GM21737 (cell line): ENCODE measurements around the gene HYAL2.
"Not testable (repeated sequence)": the region's sequence is repeated elsewhere in the genome, so short reads cannot be mapped to it uniquely, and the experiment has no call there.

Experiments
- ATAC-seq: cut with Tn5 transposase; IDR thresholded peaks from one replicate; pipeline ENCODE4 v1.9.1; 2021; ENCODE audit warnings: mild to moderate bottlenecking, moderate library complexity; ENCODE audit not compliant: unreplicated experiment

HYAL2 gene

DNA sequence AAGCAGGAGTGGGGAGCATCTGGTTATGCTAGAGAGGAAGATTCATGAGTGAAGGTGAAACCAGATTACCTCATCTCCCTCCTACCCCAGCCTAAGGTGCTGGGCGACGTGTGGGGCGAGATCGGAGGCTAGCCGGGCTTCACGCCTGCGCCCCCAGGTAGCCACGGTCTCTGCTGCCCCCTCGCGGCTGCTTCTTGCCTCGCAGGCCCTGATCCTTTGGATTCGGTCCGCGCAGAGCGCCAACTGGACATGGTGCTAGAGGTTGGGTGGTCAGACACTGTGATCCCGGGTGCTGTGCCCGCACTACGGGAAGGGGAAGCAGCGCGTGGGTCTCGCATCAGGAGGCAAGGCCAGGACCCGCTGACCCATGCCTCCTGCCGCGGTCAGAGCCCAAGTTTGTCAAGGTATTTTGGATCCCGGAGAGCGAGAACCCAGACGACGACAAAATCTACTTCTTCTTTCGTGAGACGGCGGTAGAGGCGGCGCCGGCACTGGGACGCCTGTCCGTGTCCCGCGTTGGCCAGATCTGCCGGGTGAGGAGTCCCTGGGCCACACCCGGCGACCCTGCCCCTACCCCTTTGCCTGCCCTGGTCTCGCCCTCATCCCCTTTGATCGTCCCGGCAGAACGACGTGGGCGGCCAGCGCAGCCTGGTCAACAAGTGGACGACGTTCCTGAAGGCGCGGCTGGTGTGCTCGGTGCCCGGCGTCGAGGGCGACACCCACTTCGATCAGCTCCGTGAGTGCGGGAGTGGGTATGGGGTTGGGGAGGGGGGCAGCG, 49.4 kb downstream of the HYAL2 start:
- ATAC-seq: peak; percentile 87

DNA sequence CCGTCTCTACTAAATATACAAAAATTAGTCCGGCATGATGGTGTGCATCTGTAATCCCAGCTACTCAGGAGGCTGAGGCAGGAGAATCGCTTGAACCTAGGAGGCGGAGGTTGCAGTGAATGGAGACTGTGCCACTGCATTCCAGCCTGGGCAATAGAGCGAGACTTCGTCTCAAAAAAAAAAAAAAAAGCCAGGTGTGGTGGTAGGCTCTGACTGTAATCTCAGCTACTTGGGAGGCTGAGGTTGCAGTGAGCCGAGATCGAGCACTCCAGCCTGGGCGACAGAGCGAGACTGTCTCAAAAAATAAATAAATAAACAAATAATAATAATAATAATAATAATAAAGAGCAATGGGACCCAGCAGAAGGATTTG, 50.0 kb downstream of the HYAL2 start:
- ATAC-seq: not testable (repeated sequence)

DNA sequence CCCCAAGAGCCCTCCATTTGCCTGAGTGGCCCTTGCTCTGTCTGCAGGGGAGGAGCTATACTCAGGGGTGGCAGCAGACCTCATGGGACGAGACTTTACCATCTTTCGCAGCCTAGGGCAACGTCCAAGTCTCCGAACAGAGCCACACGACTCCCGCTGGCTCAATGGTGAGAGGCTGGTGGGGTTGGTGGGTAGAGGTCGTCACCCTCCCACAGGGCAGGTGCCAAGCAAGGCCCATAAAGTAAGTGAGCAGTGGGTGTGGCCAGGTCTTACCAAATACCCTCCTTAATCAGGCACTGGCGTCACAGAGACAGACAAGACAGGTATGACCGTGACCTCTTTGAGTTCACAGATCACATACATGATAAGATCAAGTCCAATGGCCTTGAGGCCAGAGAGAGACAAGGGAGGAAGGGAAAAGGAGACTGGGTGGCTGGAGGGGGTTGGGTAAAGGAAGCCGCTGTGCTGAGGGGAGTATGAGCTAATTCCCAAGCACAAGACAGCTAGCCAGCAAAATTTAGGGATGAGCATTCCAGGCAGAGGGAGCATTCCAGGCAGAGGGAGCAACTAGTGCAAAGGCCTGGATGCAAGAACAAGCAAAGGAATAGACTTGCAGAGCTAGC, 51.1 kb downstream of the HYAL2 start:
- ATAC-seq: no peak

DNA sequence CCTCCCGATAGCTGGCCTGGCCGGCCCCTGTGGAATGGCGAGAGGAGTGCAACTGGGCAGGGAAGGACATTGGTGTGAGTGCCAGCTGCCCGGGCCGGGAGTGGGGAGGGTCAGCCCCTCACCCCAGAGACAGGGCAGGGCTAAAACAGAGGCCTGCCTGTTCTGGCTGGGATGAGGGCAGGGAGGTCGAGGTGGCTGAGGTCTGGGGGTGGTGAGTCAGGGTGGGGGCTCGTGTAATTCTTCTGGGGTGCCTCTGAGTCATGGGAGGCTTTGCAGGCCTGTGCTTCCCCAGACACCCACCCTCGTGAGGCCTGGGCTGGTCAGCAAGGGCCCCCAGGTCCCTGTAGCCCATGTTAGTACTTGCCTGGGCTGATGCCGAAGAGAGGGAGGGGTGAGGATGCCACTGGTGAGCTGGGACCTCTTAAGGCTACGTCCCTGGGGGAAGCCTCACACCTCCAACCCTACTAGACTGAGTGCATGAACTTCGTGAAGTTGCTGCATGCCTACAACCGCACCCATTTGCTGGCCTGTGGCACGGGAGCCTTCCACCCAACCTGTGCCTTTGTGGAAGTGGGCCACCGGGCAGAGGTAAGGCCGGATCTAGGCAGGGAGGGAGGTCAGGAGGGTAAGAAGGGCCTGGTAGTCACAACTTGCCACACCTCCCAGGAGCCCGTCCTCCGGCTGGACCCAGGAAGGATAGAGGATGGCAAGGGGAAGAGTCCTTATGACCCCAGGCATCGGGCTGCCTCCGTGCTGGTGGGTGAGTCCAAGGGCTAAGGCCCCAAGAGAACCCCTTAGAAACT, 51.9 kb downstream of the HYAL2 start:
- no peak for ATAC-seq

DNA sequence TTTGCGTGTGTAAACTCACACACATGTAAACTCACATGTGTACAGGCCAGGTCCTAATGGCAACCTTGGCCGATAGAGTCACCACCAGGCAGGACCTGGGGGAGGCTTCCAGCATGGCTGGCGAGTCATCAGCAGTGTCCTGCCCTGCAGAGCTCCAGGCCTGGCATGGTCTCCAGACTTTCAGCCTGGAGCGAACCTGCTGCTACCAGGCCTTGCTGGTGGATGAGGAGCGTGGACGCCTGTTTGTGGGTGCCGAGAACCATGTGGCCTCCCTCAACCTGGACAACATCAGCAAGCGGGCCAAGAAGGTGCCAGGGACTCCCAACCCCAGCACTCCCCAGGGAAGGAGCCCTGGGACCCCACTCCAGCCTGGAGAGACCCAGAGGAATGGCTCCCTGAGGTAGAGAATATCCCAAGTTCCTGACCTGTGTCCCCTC, 52.5 kb downstream of the HYAL2 start:
- no peak for ATAC-seq

DNA sequence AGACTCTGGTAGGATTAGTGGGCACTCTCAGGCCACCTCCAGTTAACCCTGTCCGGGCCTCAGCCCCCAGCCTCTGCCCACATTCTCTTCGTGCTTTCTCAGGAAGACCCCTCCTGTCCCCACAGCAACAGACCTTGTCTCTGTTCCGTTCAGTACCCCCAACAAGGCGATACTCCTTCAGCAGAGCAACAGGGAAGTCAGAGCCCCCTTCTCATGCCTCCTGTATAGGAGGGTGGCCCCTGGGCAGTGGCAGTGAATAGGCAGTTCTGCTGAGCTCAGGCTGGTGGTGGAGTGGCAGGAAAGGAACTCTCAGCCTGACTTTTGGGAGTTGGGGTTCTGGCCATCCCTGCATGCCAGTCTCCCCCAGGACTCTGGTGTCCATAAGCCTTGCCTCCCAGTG, 53.1 kb downstream of the HYAL2 start:
- no peak for ATAC-seq

DNA sequence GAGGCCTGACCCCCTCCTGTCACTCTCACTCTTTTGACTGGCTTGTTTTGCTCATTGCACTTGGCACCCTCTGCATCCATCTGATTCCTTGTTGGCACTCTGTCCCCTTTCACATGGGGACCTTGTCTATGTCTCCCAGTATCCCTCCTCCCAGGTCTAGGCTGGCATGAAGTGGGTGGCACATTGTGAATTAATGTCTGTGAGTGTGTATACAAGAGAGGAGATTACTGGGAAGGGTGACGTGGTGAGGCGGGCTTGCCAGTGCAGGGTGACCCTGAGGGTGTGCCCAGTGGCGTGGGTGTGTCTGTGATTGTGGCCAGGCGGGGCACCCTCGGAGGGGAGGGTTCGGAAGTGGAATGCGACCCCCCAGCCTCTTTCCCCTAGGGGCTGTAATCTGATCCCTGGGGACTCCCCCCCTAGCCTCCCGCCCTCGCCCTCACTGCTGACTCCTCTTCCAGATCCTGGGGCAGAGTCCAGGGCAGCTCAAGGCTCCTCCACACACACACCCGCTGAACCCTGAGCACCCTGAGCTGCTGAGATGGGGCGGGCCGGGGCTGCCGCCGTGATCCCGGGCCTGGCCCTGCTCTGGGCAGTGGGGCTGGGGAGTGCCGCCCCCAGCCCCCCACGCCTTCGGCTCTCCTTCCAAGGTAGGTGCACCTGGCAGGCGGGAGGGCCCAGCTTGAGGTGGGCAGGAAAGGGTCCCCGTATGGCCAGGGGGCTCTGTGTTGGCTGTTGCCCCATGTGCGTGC, 53.7 kb downstream of the HYAL2 start, which contains the start of gene SEMA3B:
SEMA3B (plus strand) TSS at position 445 of the 749 bp plus-strand sequence; CDS start at position 539, 94 bp downstream.
- no peak for ATAC-seq

DNA sequence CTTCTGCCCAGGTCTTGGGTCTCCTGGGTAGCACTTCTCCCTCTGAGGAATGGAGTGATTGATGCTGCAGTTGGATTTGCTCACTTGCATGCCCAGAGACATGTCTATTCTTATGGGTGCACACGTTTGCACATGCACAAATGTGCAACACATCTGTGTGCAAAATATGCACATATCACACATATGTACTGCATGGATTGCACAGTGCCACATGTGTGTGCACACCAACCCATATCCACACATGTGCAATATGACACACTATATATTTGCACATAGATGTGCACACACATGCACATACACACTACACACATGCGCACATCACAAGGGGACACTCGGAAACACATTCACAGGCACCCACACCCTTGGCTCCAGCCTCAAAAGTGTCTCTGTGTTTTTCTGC, 54.3 kb downstream of the HYAL2 start:
- ATAC-seq: no peak
